HEK293 (cell line): ENCODE data around the gene OPN1SW.

Source experiments
- CTCF ChIP-seq: fragments of 450-650 bp; formaldehyde crosslinking; IDR thresholded peaks from 2 replicates; pipeline ENCODE4 v1.5.1; 2016; ENCODE audit warnings: missing biosample characterization, missing genetic modification characterization
- GLI2 ChIP-seq: fragments of 450-650 bp; formaldehyde crosslinking; IDR thresholded peaks from 2 replicates; pipeline ENCODE4; 2017; ENCODE audit warnings: missing biosample characterization, missing genetic modification characterization, low read depth, borderline replicate concordance
- OSR2 ChIP-seq: fragments of 450-650 bp; formaldehyde crosslinking; IDR thresholded peaks from 2 replicates; pipeline ENCODE4 v1.5.1; 2016; ENCODE audit warnings: missing biosample characterization, missing genetic modification characterization
- PRDM6 ChIP-seq: fragments of 450-650 bp; formaldehyde crosslinking; IDR thresholded peaks from 2 replicates; pipeline ENCODE4 v1.5.1; 2017; ENCODE audit warnings: missing biosample characterization, missing genetic modification characterization
- REPIN1 ChIP-seq: fragments of 450-650 bp; formaldehyde crosslinking; IDR thresholded peaks from 2 replicates; pipeline ENCODE4 v1.5.1; 2017; ENCODE audit warnings: missing biosample characterization, missing genetic modification characterization, low read depth
- WT1 ChIP-seq: fragments of 450-650 bp; formaldehyde crosslinking; IDR thresholded peaks from 2 replicates; pipeline ENCODE4 v1.5.1; 2016; ENCODE audit warnings: missing biosample characterization, missing genetic modification characterization
- YY1 ChIP-seq: fragments of 450-650 bp; formaldehyde crosslinking; IDR thresholded peaks from 2 replicates; pipeline ENCODE4 v1.5.1; 2018; ENCODE audit warnings: missing biosample characterization, missing genetic modification characterization
- ZBTB1 ChIP-seq: fragments of 450-650 bp; formaldehyde crosslinking; IDR thresholded peaks from 2 replicates; pipeline ENCODE4 v1.5.1; 2016; ENCODE audit warnings: missing biosample characterization, missing genetic modification characterization
- ZBTB21 ChIP-seq: fragments of 450-650 bp; formaldehyde crosslinking; IDR thresholded peaks from 2 replicates; pipeline ENCODE4 v1.5.1; 2017; ENCODE audit warnings: missing biosample characterization, missing genetic modification characterization
- ZBTB49 ChIP-seq: fragments of 450-650 bp; formaldehyde crosslinking; IDR thresholded peaks from 2 replicates; pipeline ENCODE4 v1.5.1; 2016; ENCODE audit warnings: missing biosample characterization, missing genetic modification characterization, low read depth
- ZFP3 ChIP-seq: fragments of 450-650 bp; formaldehyde crosslinking; IDR thresholded peaks from 2 replicates; pipeline ENCODE4 v1.5.1; 2016; ENCODE audit warnings: low read depth, missing biosample characterization, missing genetic modification characterization
- ZNF138 ChIP-seq: fragments of 450-650 bp; formaldehyde crosslinking; IDR thresholded peaks from 2 replicates; pipeline ENCODE4 v1.5.1; 2016; ENCODE audit warnings: missing biosample characterization, missing genetic modification characterization, borderline replicate concordance
- ZNF19 ChIP-seq: fragments of 450-650 bp; formaldehyde crosslinking; IDR thresholded peaks from 2 replicates; pipeline ENCODE4; 2016; ENCODE audit warnings: missing biosample characterization, missing genetic modification characterization, low read depth
- ZNF23 ChIP-seq: fragments of 450-650 bp; formaldehyde crosslinking; IDR thresholded peaks from 2 replicates; pipeline ENCODE4 v1.5.1; 2016; ENCODE audit warnings: missing biosample characterization, missing genetic modification characterization, borderline replicate concordance
- ZNF248 ChIP-seq: fragments of 450-650 bp; formaldehyde crosslinking; IDR thresholded peaks from 2 replicates; pipeline ENCODE4 v1.5.1; 2017; ENCODE audit warnings: missing biosample characterization, missing genetic modification characterization
- ZNF280D ChIP-seq: fragments of 450-650 bp; formaldehyde crosslinking; IDR thresholded peaks from 2 replicates; pipeline ENCODE4 v1.5.1; 2016; ENCODE audit warnings: missing biosample characterization, missing genetic modification characterization
- ZNF394 ChIP-seq: fragments of 450-650 bp; formaldehyde crosslinking; IDR thresholded peaks from 2 replicates; pipeline ENCODE4 v1.5.1; 2016; ENCODE audit warnings: missing biosample characterization, missing genetic modification characterization, mild to moderate bottlenecking, moderate library complexity, borderline replicate concordance
- ZNF555 ChIP-seq: fragments of 450-650 bp; formaldehyde crosslinking; conservative IDR thresholded peaks from 2 replicates; pipeline ENCODE4 v1.5.1; 2017; ENCODE audit warnings: missing biosample characterization, mild to moderate bottlenecking, missing genetic modification characterization, inconsistent platforms
- ZNF561 ChIP-seq: fragments of 450-650 bp; IDR thresholded peaks from 2 replicates; pipeline ENCODE4 v1.5.1; 2018; ENCODE audit warnings: missing biosample characterization, missing genetic modification characterization, borderline replicate concordance
- ZNF610 ChIP-seq: fragments of 450-650 bp; formaldehyde crosslinking; IDR thresholded peaks from 2 replicates; pipeline ENCODE4 v1.5.1; 2016; ENCODE audit warnings: missing biosample characterization, missing genetic modification characterization, borderline replicate concordance
- ZNF629 ChIP-seq: fragments of 450-650 bp; formaldehyde crosslinking; IDR thresholded peaks from 2 replicates; pipeline ENCODE4 v1.5.1; 2017; ENCODE audit warnings: missing biosample characterization, missing genetic modification characterization
- ZNF747 ChIP-seq: fragments of 450-650 bp; formaldehyde crosslinking; IDR thresholded peaks from 2 replicates; pipeline ENCODE4 v1.5.1; 2016; ENCODE audit warnings: missing biosample characterization, missing genetic modification characterization
- ZNF768 ChIP-seq: fragments of 450-650 bp; formaldehyde crosslinking; IDR thresholded peaks from 2 replicates; pipeline ENCODE4 v1.5.1; 2018; ENCODE audit warnings: missing biosample characterization, mild to moderate bottlenecking, missing genetic modification characterization
- ZNF785 ChIP-seq: fragments of 450-650 bp; formaldehyde crosslinking; IDR thresholded peaks from 2 replicates; pipeline ENCODE4 v1.5.1; 2016; ENCODE audit warnings: missing biosample characterization, missing genetic modification characterization
- ZNF791 ChIP-seq: fragments of 450-650 bp; formaldehyde crosslinking; IDR thresholded peaks from 2 replicates; pipeline ENCODE4 v1.5.1; 2016; ENCODE audit warnings: missing biosample characterization, missing genetic modification characterization
- ZSCAN30 ChIP-seq: fragments of 450-650 bp; IDR thresholded peaks from 2 replicates; pipeline ENCODE4 v1.5.1; 2018; ENCODE audit warnings: missing biosample characterization, mild to moderate bottlenecking, missing genetic modification characterization, moderate library complexity
- ZSCAN4 ChIP-seq: fragments of 450-650 bp; formaldehyde crosslinking; IDR thresholded peaks from 2 replicates; pipeline ENCODE4 v1.5.1; 2017; ENCODE audit warnings: missing biosample characterization, missing genetic modification characterization
- ZSCAN5A ChIP-seq: fragments of 450-650 bp; formaldehyde crosslinking; IDR thresholded peaks from 2 replicates; pipeline ENCODE4 v1.5.1; 2016; ENCODE audit warnings: missing biosample characterization, missing genetic modification characterization

Gene OPN1SW

GRCh38 chr7:128783143-128783861 is 7.7 kb upstream of the OPN1SW start (continued):
- no peak for TF ChIP-seq ZNF280D (tag by site-specific recombination)
- peak; percentile 80 for TF ChIP-seq OSR2 (tag by site-specific recombination)
- no peak for TF ChIP-seq ZBTB49 (tag by site-specific recombination)
- peak; percentile 83 for TF ChIP-seq ZSCAN30 (tag by site-specific recombination)
- peak; percentile 74; the same call in 1 of the 2 replicates for TF ChIP-seq ZNF610 (tag by site-specific recombination)
- TF ChIP-seq ZFP3 (tag by site-specific recombination) = peak; percentile 57
- TF ChIP-seq ZSCAN5A (tag by site-specific recombination) = no peak
- TF ChIP-seq WT1 (tag by site-specific recombination) = no peak
- no peak for TF ChIP-seq ZNF768 (tag by site-specific recombination)
- TF ChIP-seq GLI2 (tag by site-specific recombination) = no peak
- no peak for TF ChIP-seq ZBTB21 (tag by site-specific recombination)
- TF ChIP-seq ZNF791 (tag by site-specific recombination) = no peak
- TF ChIP-seq CTCF (tag by site-specific recombination) = no peak
- TF ChIP-seq PRDM6 (tag by site-specific recombination) = no peak
- TF ChIP-seq ZNF561 (tag by site-specific recombination) = 0 out of 2 replicates have a peak, but pooled peaks have one; percentile 73
- TF ChIP-seq ZNF23 = no peak
- TF ChIP-seq ZNF555 = no peak
- peak; percentile 69; the same call in 1 of the 2 replicates for TF ChIP-seq REPIN1 (tag by site-specific recombination)
- TF ChIP-seq YY1 = peak; percentile 69; the same call in 1 of the 2 replicates
- peak; percentile 67; the same call in 1 of the 2 replicates for TF ChIP-seq ZNF394 (tag by site-specific recombination)
- TF ChIP-seq ZNF629 = peak; percentile 56; the same call in 1 of the 2 replicates
- no peak for TF ChIP-seq ZNF785 (tag by site-specific recombination)
- TF ChIP-seq ZNF19 (tag by site-specific recombination) = no peak
- TF ChIP-seq ZBTB1 (tag by site-specific recombination) = no peak
- no peak for TF ChIP-seq ZNF138 (tag by site-specific recombination)
- no peak for TF ChIP-seq ZNF248
- TF ChIP-seq ZSCAN4 (tag by site-specific recombination) = peak; percentile 39; the same call in 1 of the 2 replicates
- no peak for TF ChIP-seq ZNF747 (tag by site-specific recombination)
